ENCODE measurements around the gene FILIP1L. TPM values are rescaled to one million over a fixed set of nuclear protein-coding genes. Genes with fewer than 3 reads are reported as not detected.
A peak's percentile ranks its signal among the peaks of the same experiment; 100 is the strongest.

FILIP1L gene
- total and polyA plus RNA-seq, 2 experiments from 2014 or later = 0.45 to 0.82 TPM

- DNase-seq (ENCODE audit: low read depth in 1 of 2, low spot score in 1 of 2) = peak in 1 of 2 donors; percentile 34
- Histone ChIP-seq H3K27me3 (no peaks in the 10 kb centered on the region), H3K4me1 (ENCODE audit: low read depth) (no peaks in the 10 kb centered on the region), H3K9me3 (ENCODE audit: low read depth) (no peaks in the 10 kb centered on the region), H3K27ac (no peak overlapping the region), H3K4me3 (no peak overlapping the region), H3K36me3 (no peaks in the 10 kb centered on the region)
- no peak for TF ChIP-seq CTCF (IDR thresholded peaks at IDR 0.05; ENCODE audit: low read depth, low read length)
Measured at GRCh38 chr3:99997293-99997692, 117.0 kb downstream of the FILIP1L start.

- no peak for TF ChIP-seq CTCF (IDR thresholded peaks at IDR 0.05; ENCODE audit: low read depth, low read length)
- Histone ChIP-seq H3K27ac (no peak overlapping the region), H3K4me1 (ENCODE audit: low read depth) (no peaks in the 10 kb centered on the region), H3K36me3 (no peaks in the 10 kb centered on the region), H3K4me3 (no peak overlapping the region), H3K9me3 (ENCODE audit: low read depth) (no peaks in the 10 kb centered on the region), H3K27me3 (no peaks in the 10 kb centered on the region)
- DNase-seq (ENCODE audit: low read depth in 1 of 2, low spot score in 1 of 2) = no peak
Measured at GRCh38 chr3:99990179-99990578, 124.1 kb downstream of the FILIP1L start.

- Histone ChIP-seq H3K4me1 (ENCODE audit: low read depth) (no peaks in the 10 kb centered on the region), H3K36me3 (no peaks in the 10 kb centered on the region), H3K27ac (no peak overlapping the region), H3K4me3 (no peak overlapping the region), H3K9me3 (ENCODE audit: low read depth) (no peaks in the 10 kb centered on the region), H3K27me3 (no peaks in the 10 kb centered on the region)
- no peak for TF ChIP-seq CTCF (IDR thresholded peaks at IDR 0.05; ENCODE audit: low read depth, low read length)
- no peak for DNase-seq (ENCODE audit: low read depth in 1 of 2, low spot score in 1 of 2)
Measured at GRCh38 chr3:99984668-99985067, 129.6 kb downstream of the FILIP1L start.

GRCh38 chr3:99984139-99984538, 130.2 kb downstream of the FILIP1L start:
- no peaks in the 10 kb centered on the region for H3K9me3 ChIP-seq (ENCODE audit: low read depth)
- TF ChIP-seq CTCF (IDR thresholded peaks at IDR 0.05; ENCODE audit: low read depth, low read length) = no peak
- H3K36me3 ChIP-seq = no peaks in the 10 kb centered on the region
- H3K4me3 ChIP-seq = no peak overlapping the region
- no peak overlapping the region for H3K27ac ChIP-seq
- no peaks in the 10 kb centered on the region for H3K27me3 ChIP-seq
- no peaks in the 10 kb centered on the region for H3K4me1 ChIP-seq (ENCODE audit: low read depth)
- DNase-seq (ENCODE audit: low read depth in 1 of 2, low spot score in 1 of 2) = no peak

GRCh38 chr3:99982650-99983049, 131.7 kb downstream of the FILIP1L start:
- DNase-seq (ENCODE audit: low read depth in 1 of 2, low spot score in 1 of 2) = no peak
- TF ChIP-seq CTCF (IDR thresholded peaks at IDR 0.05; ENCODE audit: low read depth, low read length) = no peak
- Histone ChIP-seq H3K9me3 (ENCODE audit: low read depth) (no peaks in the 10 kb centered on the region), H3K4me1 (ENCODE audit: low read depth) (no peaks in the 10 kb centered on the region), H3K27ac (no peak overlapping the region), H3K27me3 (no peaks in the 10 kb centered on the region), H3K36me3 (no peaks in the 10 kb centered on the region), H3K4me3 (no peak overlapping the region)

GRCh38 chr3:99981138-99981537, 133.2 kb downstream of the FILIP1L start:
- no peaks in the 10 kb centered on the region for H3K4me1 ChIP-seq (ENCODE audit: low read depth)
- H3K27ac ChIP-seq = no peak overlapping the region
- no peaks in the 10 kb centered on the region for H3K36me3 ChIP-seq
- H3K27me3 ChIP-seq = no peaks in the 10 kb centered on the region
- H3K9me3 ChIP-seq (ENCODE audit: low read depth) = no peaks in the 10 kb centered on the region
- no peak for TF ChIP-seq CTCF (IDR thresholded peaks at IDR 0.05; ENCODE audit: low read depth, low read length)
- DNase-seq (ENCODE audit: low read depth in 1 of 2, low spot score in 1 of 2) = no peak
- H3K4me3 ChIP-seq = no peak overlapping the region
